Activated T-helper 17 cell treated with anti-CD3 and anti-CD28 coated beads, Interleukin-2, amount 50 U/mL, for 72 hours (primary cell): ENCODE measurements around the gene SRXN1. TPM values are rescaled to one million over a fixed set of nuclear protein-coding genes. Genes with fewer than 3 reads are reported as not detected.

ENCODE experiments used
- ATAC-seq: fragments of 150-1000 bp; cut with Tn5 transposase; replicated peaks from 2 replicates; pipeline ENCODE4 v1.10.0; 2021; ENCODE audit warnings: mild to moderate bottlenecking, moderate library complexity
- H3K27ac Mint-ChIP-seq: one replicate; pipeline ENCODE4 v1.8.0; 2022; ENCODE audit warnings: mixed read lengths
- H3K27me3 Mint-ChIP-seq: one replicate; pipeline ENCODE4 v1.8.0; 2022; ENCODE audit warnings: mixed read lengths
- H3K36me3 Mint-ChIP-seq: one replicate; pipeline ENCODE4 v1.8.0; 2022; ENCODE audit warnings: low read depth, mild to moderate bottlenecking, mixed read lengths
- H3K4me1 Mint-ChIP-seq: one replicate; pipeline ENCODE4 v1.8.0; 2022; ENCODE audit warnings: mixed read lengths
- H3K4me3 Mint-ChIP-seq: one replicate; pipeline ENCODE4 v1.8.0; 2022; ENCODE audit warnings: mild to moderate bottlenecking, mixed read lengths
- H3K9me3 Mint-ChIP-seq: one replicate; pipeline ENCODE4 v1.8.0; 2022; ENCODE audit warnings: mixed read lengths
- total RNA-seq, 2 donors: library from RNA; stranded (reverse); gene quantifications; one replicate each; pipeline ENCODE4 v1.2.3, GENCODE V29; 2022

The SRXN1 gene
- total RNA-seq, 2 donors from 2014 or later = 14.6 to 24.6 TPM

- Mint-ChIP-seq H3K4me1 (peaks cover 7% of the 10 kb centered on the region), H3K27ac (no peak overlapping the region), H3K4me3 (no peak overlapping the region), H3K9me3 (no peaks in the 10 kb centered on the region), H3K27me3 (peaks cover 54% of the 10 kb centered on the region), H3K36me3 (peaks cover 7% of the 10 kb centered on the region)
- no peak for ATAC-seq
Measured at GRCh38 chr20:668050-668449, 15.1 kb upstream of the SRXN1 start.

GRCh38 chr20:667351-668034 lies 14.5 kb upstream of the SRXN1 start:
- Mint-ChIP-seq H3K4me3 (no peak overlapping the region), H3K27me3 (peaks cover 55% of the 10 kb centered on the region), H3K4me1 (peaks cover 10% of the 10 kb centered on the region), H3K9me3 (no peaks in the 10 kb centered on the region), H3K27ac (no peak overlapping the region), H3K36me3 (peaks cover 11% of the 10 kb centered on the region)
- ATAC-seq = peak; percentile 59

GRCh38 chr20:666877-667276 lies 13.9 kb upstream of the SRXN1 start:
- H3K4me1 Mint-ChIP-seq = peaks cover 10% of the 10 kb centered on the region
- no peak overlapping the region for H3K4me3 Mint-ChIP-seq
- no peak overlapping the region for H3K27ac Mint-ChIP-seq
- no peaks in the 10 kb centered on the region for H3K9me3 Mint-ChIP-seq
- no peak for ATAC-seq
- peaks cover 11% of the 10 kb centered on the region for H3K36me3 Mint-ChIP-seq
- peaks cover 52% of the 10 kb centered on the region for H3K27me3 Mint-ChIP-seq

GRCh38 chr20:665276-665675 lies 12.3 kb upstream of the SRXN1 start:
- no peak overlapping the region for H3K27ac Mint-ChIP-seq
- peaks cover 5% of the 10 kb centered on the region for H3K4me1 Mint-ChIP-seq
- peaks cover 11% of the 10 kb centered on the region for H3K36me3 Mint-ChIP-seq
- ATAC-seq = no peak
- no peak overlapping the region for H3K4me3 Mint-ChIP-seq
- no peaks in the 10 kb centered on the region for H3K9me3 Mint-ChIP-seq
- peaks cover 52% of the 10 kb centered on the region for H3K27me3 Mint-ChIP-seq

GRCh38 chr20:664576-664975 lies 11.6 kb upstream of the SRXN1 start:
- Mint-ChIP-seq H3K4me1 (peaks cover 5% of the 10 kb centered on the region), H3K27ac (no peak overlapping the region), H3K9me3 (no peaks in the 10 kb centered on the region), H3K27me3 (peaks cover 52% of the 10 kb centered on the region), H3K4me3 (no peak overlapping the region), H3K36me3 (peaks cover 11% of the 10 kb centered on the region)
- no peak for ATAC-seq

- Mint-ChIP-seq H3K27ac (no peak overlapping the region), H3K9me3 (no peaks in the 10 kb centered on the region), H3K27me3 (peaks cover 52% of the 10 kb centered on the region), H3K4me3 (no peak overlapping the region), H3K36me3 (peaks cover 11% of the 10 kb centered on the region), H3K4me1 (peaks cover 5% of the 10 kb centered on the region)
- ATAC-seq = no peak
Measured at GRCh38 chr20:664151-664550, 11.2 kb upstream of the SRXN1 start.

GRCh38 chr20:663315-664090 lies 10.5 kb upstream of the SRXN1 start:
- H3K4me3 Mint-ChIP-seq = no peak overlapping the region
- H3K9me3 Mint-ChIP-seq = no peaks in the 10 kb centered on the region
- peaks cover 11% of the 10 kb centered on the region for H3K36me3 Mint-ChIP-seq
- peaks cover 52% of the 10 kb centered on the region for H3K27me3 Mint-ChIP-seq
- no peak overlapping the region for H3K27ac Mint-ChIP-seq
- H3K4me1 Mint-ChIP-seq = peaks cover 5% of the 10 kb centered on the region
- no peak for ATAC-seq

- Mint-ChIP-seq H3K4me3 (peak overlapping the region; percentile 10), H3K9me3 (no peaks in the 10 kb centered on the region), H3K36me3 (peaks cover 11% of the 10 kb centered on the region), H3K27ac (peak overlapping the region; percentile 44), H3K4me1 (peaks cover 5% of the 10 kb centered on the region), H3K27me3 (peaks cover 47% of the 10 kb centered on the region)
- no peak for ATAC-seq
Measured at GRCh38 chr20:662277-663192, 9.5 kb upstream of the SRXN1 start.

- H3K27me3 Mint-ChIP-seq = peaks cover 41% of the 10 kb centered on the region
- no peak for ATAC-seq
- peaks cover 5% of the 10 kb centered on the region for H3K4me1 Mint-ChIP-seq
Measured at GRCh38 chr20:661474-662270, 8.7 kb upstream of the SRXN1 start.

GRCh38 chr20:658731-659291 lies 5.8 kb upstream of the SRXN1 start:
- Mint-ChIP-seq H3K4me3 (no peak overlapping the region), H3K27ac (no peak overlapping the region), H3K4me1 (peaks cover 11% of the 10 kb centered on the region), H3K27me3 (peaks cover 27% of the 10 kb centered on the region), H3K9me3 (no peaks in the 10 kb centered on the region), H3K36me3 (peaks cover 6% of the 10 kb centered on the region)
- ATAC-seq = no peak

More at GRCh38 chr20:661474-662270, 8.7 kb upstream of the SRXN1 start:
- H3K4me3 Mint-ChIP-seq = no peak overlapping the region
- H3K36me3 Mint-ChIP-seq = peaks cover 11% of the 10 kb centered on the region
- H3K27ac Mint-ChIP-seq = no peak overlapping the region
- no peaks in the 10 kb centered on the region for H3K9me3 Mint-ChIP-seq

- Mint-ChIP-seq H3K27ac (no peak overlapping the region), H3K36me3 (peaks cover 6% of the 10 kb centered on the region), H3K4me1 (peaks cover 11% of the 10 kb centered on the region), H3K9me3 (no peaks in the 10 kb centered on the region), H3K27me3 (peaks cover 26% of the 10 kb centered on the region), H3K4me3 (no peak overlapping the region)
- ATAC-seq = no peak
Measured at GRCh38 chr20:658202-658601, 5.2 kb upstream of the SRXN1 start.

GRCh38 chr20:655726-656624 lies 3.0 kb upstream of the SRXN1 start:
- H3K4me3 Mint-ChIP-seq = peak overlapping the region; percentile 24
- H3K27ac Mint-ChIP-seq = no peak overlapping the region
- no peaks in the 10 kb centered on the region for H3K36me3 Mint-ChIP-seq
- H3K9me3 Mint-ChIP-seq = no peaks in the 10 kb centered on the region
- peaks cover 8% of the 10 kb centered on the region for H3K27me3 Mint-ChIP-seq
- no peak for ATAC-seq
- peaks cover 18% of the 10 kb centered on the region for H3K4me1 Mint-ChIP-seq

- no peak overlapping the region for H3K27ac Mint-ChIP-seq
- ATAC-seq = no peak
- H3K4me3 Mint-ChIP-seq = peak overlapping the region; percentile 75
- H3K4me1 Mint-ChIP-seq = peaks cover 22% of the 10 kb centered on the region
- peaks cover 4% of the 10 kb centered on the region for H3K27me3 Mint-ChIP-seq
- no peaks in the 10 kb centered on the region for H3K9me3 Mint-ChIP-seq
- H3K36me3 Mint-ChIP-seq = peaks cover 16% of the 10 kb centered on the region
Measured at GRCh38 chr20:654417-654750, 1.4 kb upstream of the SRXN1 start.
